HepG2 (cell line): Measurements from ENCODE around the gene PHLPP2. TPM values are rescaled to one million over a fixed set of nuclear protein-coding genes. Genes with fewer than 3 reads are reported as not detected.
A peak's percentile ranks its signal among the peaks of the same experiment; 100 is the strongest.

Experiments used
- ATF7-NPFF ChIP-seq: sonication (generic); formaldehyde crosslinking; IDR thresholded peaks from 2 replicates; pipeline ENCODE4 v1.8.1; 2023; ENCODE audit warnings: mild to moderate bottlenecking, low read depth, missing genetic modification reagents, moderate library complexity
- BRD4 ChIP-seq: sonication (generic); formaldehyde crosslinking; IDR thresholded peaks from 2 replicates; pipeline ENCODE4 v1.4.0; 2020; ENCODE audit warnings: missing genetic modification reagents
- FOXA1 ChIP-seq, 2 experiments: fragments of 450-650 bp in 1 of 2; sonication (generic) in 1 of 2; formaldehyde crosslinking in 1 of 2; IDR thresholded peaks; 2 replicates each; pipeline versions ENCODE4 v1.4.0 to v1.6.1; 2016 to 2020; ENCODE audit warnings: missing genetic modification reagents in 1 of 2
- FOXP1 ChIP-seq, 2 experiments: fragments of 450-650 bp in 1 of 2; IDR thresholded peaks; 2 replicates each; pipeline ENCODE4 v1.6.1; 2017 to 2018; ENCODE audit warnings: antibody characterized with exemption in 1 of 2
- HDAC2 ChIP-seq: sonication (generic); formaldehyde crosslinking; IDR thresholded peaks from 2 replicates; pipeline ENCODE4 v1.4.0; 2020; ENCODE audit warnings: missing genetic modification reagents
- HMG20B ChIP-seq: conservative IDR thresholded peaks from 2 replicates; pipeline ENCODE4 v1.6.1; 2016; ENCODE audit warnings: missing genetic modification reagents, missing compliant biosample characterization
- ISX ChIP-seq: sonication (generic); formaldehyde crosslinking; conservative IDR thresholded peaks from 2 replicates; pipeline ENCODE4 v1.5.0; 2020; ENCODE audit warnings: missing genetic modification reagents
- JUN ChIP-seq: sonication (generic); formaldehyde crosslinking; IDR thresholded peaks from 2 replicates; pipeline ENCODE4 v1.4.0; 2020; ENCODE audit warnings: mild to moderate bottlenecking, missing genetic modification reagents
- KLF11 ChIP-seq: IDR thresholded peaks from 2 replicates; pipeline ENCODE4 v1.6.1; 2016; ENCODE audit warnings: missing compliant biosample characterization
- MZF1 ChIP-seq: sonication (generic); formaldehyde crosslinking; IDR thresholded peaks from 2 replicates; pipeline ENCODE4 v1.8.1; 2023; ENCODE audit warnings: mild to moderate bottlenecking, missing genetic modification reagents, borderline replicate concordance
- NCOA2 ChIP-seq: sonication (generic); formaldehyde crosslinking; IDR thresholded peaks from 2 replicates; pipeline ENCODE4 v1.8.0; 2022; ENCODE audit warnings: inconsistent platforms
- NR1H2 ChIP-seq: sonication (generic); formaldehyde crosslinking; IDR thresholded peaks from 2 replicates; pipeline ENCODE4 v1.8.1; 2022; ENCODE audit warnings: low read depth, missing genetic modification reagents, borderline replicate concordance
- SNAPC2 ChIP-seq: sonication (generic); formaldehyde crosslinking; IDR thresholded peaks from 2 replicates; pipeline ENCODE4 v1.8.1; 2022; ENCODE audit warnings: mild to moderate bottlenecking, missing genetic modification reagents
- SRSF9 ChIP-seq: fragments of 200-400 bp; formaldehyde crosslinking; IDR thresholded peaks from 2 replicates; pipeline ENCODE4 v1.6.1; 2018; ENCODE audit warnings: borderline replicate concordance, mild to moderate bottlenecking, low read depth, low read length; ENCODE audit not compliant: insufficient read depth, poor library complexity, severe bottlenecking
- ZBTB20 ChIP-seq: sonication (generic); formaldehyde crosslinking; IDR thresholded peaks from 2 replicates; pipeline ENCODE4 v1.8.1; 2023; ENCODE audit warnings: missing genetic modification reagents, low read depth, mild to moderate bottlenecking, borderline replicate concordance
- ZBTB3 ChIP-seq: sonication (generic); formaldehyde crosslinking; IDR thresholded peaks from 2 replicates; pipeline ENCODE4 v1.4.0; 2020; ENCODE audit warnings: low read depth, mild to moderate bottlenecking, moderate library complexity, missing genetic modification reagents, borderline replicate concordance
- ZNF12 ChIP-seq: sonication (generic); formaldehyde crosslinking; IDR thresholded peaks from 2 replicates; pipeline ENCODE4 v1.5.0; 2020; ENCODE audit warnings: missing genetic modification reagents
- ZNF264 ChIP-seq: sonication (generic); formaldehyde crosslinking; IDR thresholded peaks from 2 replicates; pipeline ENCODE4 v1.4.0; 2020; ENCODE audit warnings: missing genetic modification reagents
- ZNF282 ChIP-seq: fragments of 450-650 bp; IDR thresholded peaks from 2 replicates; pipeline ENCODE4 v1.6.1; 2018; ENCODE audit not compliant: partially characterized antibody
- ZNF296 ChIP-seq: sonication (generic); formaldehyde crosslinking; conservative IDR thresholded peaks from 2 replicates; pipeline ENCODE4 v1.5.0; 2020; ENCODE audit warnings: mild to moderate bottlenecking, missing genetic modification reagents
- ZNF7 ChIP-seq: IDR thresholded peaks from 2 replicates; pipeline ENCODE4 v1.6.1; 2016; ENCODE audit warnings: missing biosample characterization, missing genetic modification reagents
- ZNF790 ChIP-seq: sonication (generic); formaldehyde crosslinking; IDR thresholded peaks from 2 replicates; pipeline ENCODE4 v1.8.0; 2022; ENCODE audit warnings: missing genetic modification reagents, mild to moderate bottlenecking, borderline replicate concordance
- ZSCAN9 ChIP-seq: IDR thresholded peaks from 2 replicates; pipeline ENCODE4 v1.6.1; 2016; ENCODE audit warnings: borderline replicate concordance
- polyA plus RNA-seq, 8 experiments: library from polyadenylated mRNA; depleted of rRNA in 3 of 8; stranded (reverse) in 7 of 8; unstranded in 1 of 8; fragments of >200 nt; fragmentation: Illumina TruSeq in 4 of 8; extraction: Trizol in 4 of 8; gene quantifications; 2 replicates each; pipeline versions ENCODE4 v1.2.1 to v1.2.3, GENCODE V29; 2011 to 2016; ENCODE audit warnings: low read depth in 4 of 8, missing spikeins in 1 of 8, mixed read lengths in 1 of 8; ENCODE audit not compliant: insufficient read depth in 1 of 8
- total RNA-seq, 5 experiments: library from RNA; depleted of rRNA; stranded (reverse); fragments of >200 nt; fragmentation: Illumina TruSeq; extraction: Trizol; gene quantifications; 2 replicates each; pipeline ENCODE4 v1.2.3, GENCODE V29; 2016; ENCODE audit warnings: low read depth in 1 of 5
- TF ChIP-seq, protein P1 (sequence below): sonication (generic); formaldehyde crosslinking; conservative IDR thresholded peaks from 2 replicates; pipeline ENCODE4 v1.4.0; 2020; ENCODE audit warnings: missing genetic modification reagents
- TF ChIP-seq, protein P2 (sequence below): sonication (generic); formaldehyde crosslinking; IDR thresholded peaks from 2 replicates; pipeline ENCODE4 v1.9.0; 2021; ENCODE audit warnings: missing genetic modification reagents, borderline replicate concordance
- TF ChIP-seq, protein P3 (sequence below): sonication (generic); formaldehyde crosslinking; IDR thresholded peaks from 2 replicates; pipeline ENCODE4 v1.4.0; 2020; ENCODE audit warnings: mild to moderate bottlenecking, missing genetic modification reagents

The PHLPP2 gene
- total and polyA plus RNA-seq, 2 of the 13 experiments (the other 11 are each of a cell fraction or from before 2014, with no cell fraction given) = 8.9 TPM

DNA sequence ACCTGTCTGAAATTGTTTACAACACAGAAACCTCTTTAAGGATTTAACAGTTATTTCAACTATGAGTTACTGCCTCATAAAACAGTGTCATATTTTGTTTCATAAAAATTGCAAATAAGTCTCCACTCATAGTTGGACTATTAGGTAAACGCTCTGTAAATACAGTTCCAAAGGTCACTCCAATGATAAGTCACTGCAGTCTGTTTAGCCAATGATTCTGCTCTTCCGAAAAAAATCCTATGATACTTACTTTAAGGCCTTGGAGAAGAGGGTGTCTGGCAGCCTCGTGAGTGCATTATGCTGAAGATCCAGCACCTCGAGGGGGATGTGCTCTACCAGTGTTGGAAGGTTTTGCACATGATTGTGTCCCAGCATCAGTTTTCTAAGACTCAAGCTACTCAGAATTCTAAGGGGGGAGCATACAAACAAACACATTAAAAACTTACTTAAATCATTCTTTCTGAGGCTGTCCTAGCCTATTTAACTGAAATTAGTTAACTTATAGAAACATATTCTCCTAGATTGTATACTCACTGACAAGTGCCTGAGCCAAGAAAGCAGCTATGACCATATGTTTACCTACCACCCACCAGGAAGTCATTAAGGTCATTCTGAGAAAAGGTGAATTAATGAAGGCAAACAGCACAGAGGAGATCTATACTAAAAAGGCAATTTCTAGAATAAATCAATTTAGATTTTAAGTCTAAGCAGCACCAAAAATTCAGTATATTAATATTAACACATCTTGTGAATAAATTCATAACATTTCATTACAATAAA, 57.4 kb downstream of the PHLPP2 start (continued):
- TF ChIP-seq FOXA1 (IDR thresholded peaks at IDR 0.05) (no peak), FOXA1 (CRISPR knock-in tag; IDR thresholded peaks at IDR 0.05) (peak; percentile 72), ZNF296 (no peak), SRSF9 (no peak), ZNF790 (CRISPR knock-in tag) (no peak), ZNF12 (CRISPR knock-in tag) (peak; percentile 48; the same call in 1 of the 2 replicates), MZF1 (CRISPR knock-in tag) (no peak), HMG20B (no peak), FOXP1 (IDR thresholded peaks at IDR 0.05) (no peak), FOXP1 (CRISPR knock-in tag; IDR thresholded peaks at IDR 0.05) (peak; percentile 74; the same call in 1 of the 2 replicates), ZBTB20 (CRISPR knock-in tag) (peak; percentile 43; the same call in 1 of the 2 replicates), BRD4 (no peak), NCOA2 (CRISPR knock-in tag) (no peak; the same call in 1 of the 2 replicates), HDAC2 (CRISPR knock-in tag) (peak; percentile 47; the same call in 1 of the 2 replicates), ATF7-NPFF (CRISPR knock-in tag) (no peak), ZNF282 (no peak), ISX (CRISPR knock-in tag) (no peak), KLF11 (CRISPR knock-in tag) (no peak), ZNF264 (no peak), JUN (CRISPR knock-in tag) (peak; percentile 73), ZNF7 (no peak), ZBTB3 (0 out of 2 replicates have a peak, but pooled peaks have one; percentile 58), SNAPC2 (CRISPR knock-in tag) (0 out of 2 replicates have a peak, but pooled peaks have one; percentile 45), NR1H2 (CRISPR knock-in tag) (no peak), ZSCAN9 (CRISPR knock-in tag) (peak; percentile 63; the same call in 1 of the 2 replicates)
- TF ChIP-seq, protein P1, sequence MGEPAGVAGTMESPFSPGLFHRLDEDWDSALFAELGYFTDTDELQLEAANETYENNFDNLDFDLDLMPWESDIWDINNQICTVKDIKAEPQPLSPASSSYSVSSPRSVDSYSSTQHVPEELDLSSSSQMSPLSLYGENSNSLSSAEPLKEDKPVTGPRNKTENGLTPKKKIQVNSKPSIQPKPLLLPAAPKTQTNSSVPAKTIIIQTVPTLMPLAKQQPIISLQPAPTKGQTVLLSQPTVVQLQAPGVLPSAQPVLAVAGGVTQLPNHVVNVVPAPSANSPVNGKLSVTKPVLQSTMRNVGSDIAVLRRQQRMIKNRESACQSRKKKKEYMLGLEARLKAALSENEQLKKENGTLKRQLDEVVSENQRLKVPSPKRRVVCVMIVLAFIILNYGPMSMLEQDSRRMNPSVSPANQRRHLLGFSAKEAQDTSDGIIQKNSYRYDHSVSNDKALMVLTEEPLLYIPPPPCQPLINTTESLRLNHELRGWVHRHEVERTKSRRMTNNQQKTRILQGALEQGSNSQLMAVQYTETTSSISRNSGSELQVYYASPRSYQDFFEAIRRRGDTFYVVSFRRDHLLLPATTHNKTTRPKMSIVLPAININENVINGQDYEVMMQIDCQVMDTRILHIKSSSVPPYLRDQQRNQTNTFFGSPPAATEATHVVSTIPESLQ = no peak
- TF ChIP-seq, protein P2, sequence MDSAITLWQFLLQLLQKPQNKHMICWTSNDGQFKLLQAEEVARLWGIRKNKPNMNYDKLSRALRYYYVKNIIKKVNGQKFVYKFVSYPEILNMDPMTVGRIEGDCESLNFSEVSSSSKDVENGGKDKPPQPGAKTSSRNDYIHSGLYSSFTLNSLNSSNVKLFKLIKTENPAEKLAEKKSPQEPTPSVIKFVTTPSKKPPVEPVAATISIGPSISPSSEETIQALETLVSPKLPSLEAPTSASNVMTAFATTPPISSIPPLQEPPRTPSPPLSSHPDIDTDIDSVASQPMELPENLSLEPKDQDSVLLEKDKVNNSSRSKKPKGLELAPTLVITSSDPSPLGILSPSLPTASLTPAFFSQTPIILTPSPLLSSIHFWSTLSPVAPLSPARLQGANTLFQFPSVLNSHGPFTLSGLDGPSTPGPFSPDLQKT (CRISPR knock-in tag) = no peak
- TF ChIP-seq, protein P3, sequence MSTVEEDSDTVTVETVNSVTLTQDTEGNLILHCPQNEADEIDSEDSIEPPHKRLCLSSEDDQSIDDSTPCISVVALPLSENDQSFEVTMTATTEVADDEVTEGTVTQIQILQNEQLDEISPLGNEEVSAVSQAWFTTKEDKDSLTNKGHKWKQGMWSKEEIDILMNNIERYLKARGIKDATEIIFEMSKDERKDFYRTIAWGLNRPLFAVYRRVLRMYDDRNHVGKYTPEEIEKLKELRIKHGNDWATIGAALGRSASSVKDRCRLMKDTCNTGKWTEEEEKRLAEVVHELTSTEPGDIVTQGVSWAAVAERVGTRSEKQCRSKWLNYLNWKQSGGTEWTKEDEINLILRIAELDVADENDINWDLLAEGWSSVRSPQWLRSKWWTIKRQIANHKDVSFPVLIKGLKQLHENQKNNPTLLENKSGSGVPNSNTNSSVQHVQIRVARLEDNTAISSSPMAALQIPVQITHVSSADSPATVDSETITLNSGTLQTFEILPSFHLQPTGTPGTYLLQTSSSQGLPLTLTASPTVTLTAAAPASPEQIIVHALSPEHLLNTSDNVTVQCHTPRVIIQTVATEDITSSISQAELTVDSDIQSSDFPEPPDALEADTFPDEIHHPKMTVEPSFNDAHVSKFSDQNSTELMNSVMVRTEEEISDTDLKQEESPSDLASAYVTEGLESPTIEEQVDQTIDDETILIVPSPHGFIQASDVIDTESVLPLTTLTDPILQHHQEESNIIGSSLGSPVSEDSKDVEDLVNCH = no peak
